HepG2 (cell line): Measurements from ENCODE around the gene PIGR. TPM values are rescaled to one million over a fixed set of nuclear protein-coding genes. Genes with fewer than 3 reads are reported as not detected.

Experiments used
- ATAC-seq: fragments of 200-7000 bp; cut with Tn5 transposase; 3 replicates; pipeline ENCODE4 v1.9.1; 2020; ENCODE audit warnings: mild to moderate bottlenecking, moderate library complexity
- BruUV-seq: library from RNA; stranded (reverse); fragments of 400-500 nt; replicated peaks from 2 replicates; lab custom pipeline; 2021; lab: Mats Ljungman, UMichigan
- CTCF ChIA-PET: fragments of 300-600 bp; formaldehyde crosslinking; extraction: SDS; loops from one replicate; lab custom pipeline; 2021; ENCODE audit warnings: low total read pairs, inconsistent platforms, low intra/inter-chr PET ratio; lab: Yijun Ruan, JAX
- POLR2A ChIA-PET: fragments of 350-600 bp; sonication (Branson Sonifier 250); formaldehyde crosslinking; loops from one replicate; lab custom pipeline; 2020; ENCODE audit warnings: antibody characterized with exemption, inconsistent platforms; lab: Yijun Ruan, JAX
- DNase-seq: peaks from one replicate; pipeline ENCODE4 v3.0.0-alpha.2; 2015; ENCODE audit warnings: low spot score
- FAIRE-seq: peaks from 3 replicates; lab custom pipeline; 2011; peaks lifted over from hg19 to GRCh38; lab: Jason Lieb, UNC
- H2AFZ ChIP-seq: one replicate; pipeline ENCODE4 v1.6.1; 2011; ENCODE audit warnings: low read length, inconsistent platforms
- H3K27ac ChIP-seq: fragments of 300-600 bp; 3 replicates; pipeline ENCODE4 v1.8.0; 2011; ENCODE audit warnings: mixed run types, mild to moderate bottlenecking, mixed read lengths, low read length, inconsistent platforms; ENCODE audit not compliant: insufficient read depth; ENCODE audit errors: extremely low read length
- H3K27me3 ChIP-seq, 2 experiments: fragments of 200-600 bp in 1 of 2; 2 replicates in 1 of 2; 3 replicates in 1 of 2; pipeline versions ENCODE4 v1.6.0 to v1.8.0; 2011; ENCODE audit warnings: low read length in 2 of 2, mild to moderate bottlenecking in 2 of 2, moderate library complexity in 2 of 2, inconsistent platforms in 1 of 2; ENCODE audit not compliant: insufficient read depth in 2 of 2, control insufficient read depth in 1 of 2
- H3K36me3 ChIP-seq, 2 experiments: fragments of 200-600 bp in 1 of 2; replicated peaks in 1 of 2; 2 replicates in 1 of 2; 3 replicates in 1 of 2; pipeline versions ENCODE4 v1.5.1 to v1.8.0; 2011; ENCODE audit warnings: low read length in 2 of 2, inconsistent platforms in 1 of 2; ENCODE audit not compliant: insufficient read depth in 2 of 2, control insufficient read depth in 1 of 2
- H3K4me1 ChIP-seq: 2 replicates; pipeline ENCODE4 v1.5.1; 2012; ENCODE audit warnings: low read length, inconsistent platforms; ENCODE audit not compliant: insufficient read depth
- H3K4me2 ChIP-seq: 2 replicates; pipeline ENCODE4 v1.6.0; 2011; ENCODE audit warnings: low read depth, low read length, inconsistent platforms
- H3K4me3 ChIP-seq, 3 experiments: fragments of 200-600 bp in 1 of 3; sonication (generic), shearing (Covaris generic) in 1 of 3; replicated peaks in 1 of 3; 2 replicates each; pipeline ENCODE4 v1.5.1; 2011 to 2016; ENCODE audit warnings: low read length in 3 of 3, inconsistent platforms in 2 of 3, low read depth in 2 of 3, mild to moderate bottlenecking in 2 of 3, control low read depth in 1 of 3, mixed read lengths in 1 of 3; ENCODE audit not compliant: insufficient read depth in 1 of 3
- H3K79me2 ChIP-seq: one replicate; pipeline ENCODE4 v1.6.1; 2011; ENCODE audit warnings: low read length, inconsistent platforms; ENCODE audit not compliant: insufficient read depth
- H3K9ac ChIP-seq: 2 replicates; pipeline ENCODE4 v1.6.0; 2011; ENCODE audit warnings: mild to moderate bottlenecking, low read depth, low read length, inconsistent platforms; ENCODE audit not compliant: insufficient read depth
- H3K9me3 ChIP-seq: 2 replicates; pipeline ENCODE4 v1.5.1; 2012; ENCODE audit warnings: mild to moderate bottlenecking, low read length
- H4K20me1 ChIP-seq: 2 replicates; pipeline ENCODE4 v1.6.0; 2011; ENCODE audit warnings: inconsistent platforms, mild to moderate bottlenecking, low read length, moderate library complexity; ENCODE audit not compliant: insufficient read depth
- ETV5 ChIP-seq: IDR thresholded peaks from 2 replicates; pipeline ENCODE4 v1.6.1; 2018; ENCODE audit warnings: missing biosample characterization, missing genetic modification reagents, inconsistent platforms, borderline replicate concordance
- FOXA3 ChIP-seq: IDR thresholded peaks from 2 replicates; pipeline ENCODE4 v1.6.1; 2016; ENCODE audit warnings: missing genetic modification reagents, missing compliant biosample characterization
- GABPA ChIP-seq, 2 experiments: IDR thresholded peaks; 2 replicates each; pipeline ENCODE4 v1.6.1; 2011 to 2016; ENCODE audit warnings: low read depth in 2 of 2, low read length in 1 of 2, missing biosample characterization in 1 of 2, missing genetic modification characterization in 1 of 2
- GATAD2A ChIP-seq: IDR thresholded peaks from 2 replicates; pipeline ENCODE4 v1.6.1; 2016
- HNF4A ChIP-seq: sonication (generic); formaldehyde crosslinking; IDR thresholded peaks from 2 replicates; pipeline ENCODE4 v1.4.0; 2020; ENCODE audit warnings: missing genetic modification reagents
- KLF12 ChIP-seq: sonication (generic); formaldehyde crosslinking; IDR thresholded peaks from 2 replicates; pipeline ENCODE4 v1.4.0; 2020; ENCODE audit warnings: missing genetic modification reagents, borderline replicate concordance
- NR1H2 ChIP-seq: sonication (generic); formaldehyde crosslinking; IDR thresholded peaks from 2 replicates; pipeline ENCODE4 v1.8.1; 2022; ENCODE audit warnings: low read depth, missing genetic modification reagents, borderline replicate concordance
- SOX5 ChIP-seq: IDR thresholded peaks from 2 replicates; pipeline ENCODE4 v1.6.1; 2016; ENCODE audit warnings: borderline replicate concordance
- TOPORS ChIP-seq: sonication (generic); formaldehyde crosslinking; IDR thresholded peaks from 2 replicates; pipeline ENCODE4 v1.8.0; 2023; ENCODE audit warnings: mild to moderate bottlenecking, missing genetic modification reagents
- ZNF616 ChIP-seq: sonication (generic); formaldehyde crosslinking; IDR thresholded peaks from 2 replicates; pipeline ENCODE4 v1.5.0; 2020; ENCODE audit warnings: low read depth, mild to moderate bottlenecking, missing genetic modification reagents
- ZNF644 ChIP-seq: IDR thresholded peaks from 2 replicates; pipeline ENCODE4 v1.6.1; 2016; ENCODE audit warnings: low read depth
- ZNF660 ChIP-seq: sonication (generic); formaldehyde crosslinking; IDR thresholded peaks from 2 replicates; pipeline ENCODE4 v1.5.1; 2020; ENCODE audit warnings: mild to moderate bottlenecking, low read depth, missing genetic modification reagents, borderline replicate concordance
- ZNF768 ChIP-seq: sonication (generic); formaldehyde crosslinking; IDR thresholded peaks from 2 replicates; pipeline ENCODE4 v1.4.0; 2020; ENCODE audit warnings: missing genetic modification reagents
- WGBS: methylation state at CpG from one replicate; pipeline ENCODE4 v1.1.6; 2017; ENCODE audit warnings: low lambda C conversion rate; 5-methylcytosine and 5-hydroxymethylcytosine counted together
- in situ Hi-C: cut with HindIII; loops from 2 replicates; pipeline ENCODE4 v1.10.0; 2017; ENCODE audit warnings: low pct_unique_long_range_greater_than_20kb; ENCODE audit not compliant: extremely low pct_ligation_motif_present
- intact Hi-C: fragments of 100-400 bp; cut with micrococcal nuclease; formaldehyde crosslinking; loops from one replicate; pipeline ENCODE4 v1.10.0; 2022; ENCODE audit not compliant: unreplicated experiment
- polyA plus RNA-seq, 8 experiments: library from polyadenylated mRNA; depleted of rRNA in 3 of 8; stranded (reverse) in 7 of 8; unstranded in 1 of 8; fragments of >200 nt; fragmentation: Illumina TruSeq in 4 of 8; extraction: Trizol in 4 of 8; gene quantifications; 2 replicates each; pipeline versions ENCODE4 v1.2.1 to v1.2.3, GENCODE V29; 2011 to 2016; ENCODE audit warnings: low read depth in 4 of 8, missing spikeins in 1 of 8, mixed read lengths in 1 of 8; ENCODE audit not compliant: insufficient read depth in 1 of 8
- total RNA-seq, 5 experiments: library from RNA; depleted of rRNA; stranded (reverse); fragments of >200 nt; fragmentation: Illumina TruSeq; extraction: Trizol; gene quantifications; 2 replicates each; pipeline ENCODE4 v1.2.3, GENCODE V29; 2016; ENCODE audit warnings: low read depth in 1 of 5
- TF ChIP-seq, protein P1 (sequence below): sonication (generic); formaldehyde crosslinking; IDR thresholded peaks from 2 replicates; pipeline ENCODE4 v1.5.0; 2020; ENCODE audit warnings: missing genetic modification reagents
- TF ChIP-seq, protein P2 (sequence below): sonication (generic); formaldehyde crosslinking; IDR thresholded peaks from 2 replicates; pipeline ENCODE4 v1.4.0; 2020; ENCODE audit warnings: missing genetic modification reagents, borderline replicate concordance

The PIGR gene
- total and polyA plus RNA-seq, 2 of the 13 experiments (the other 11 are each of a cell fraction or from before 2014, with no cell fraction given): not detected

GRCh38 chr1:206922524-206922923, 23.7 kb downstream of the PIGR start:
- WGBS: 0% methylated on average over 1 of the region's 1 CpG
- H3K79me2 ChIP-seq: no peaks in the 10 kb centered on the region
- intact Hi-C loops: no loop called here
- ChIA-PET POLR2A (no interaction called here), CTCF (no interaction called here)
- no peak overlapping the region for H3K4me3 ChIP-seq
- no TSS peak for BruUV-seq
- peak overlapping the region; percentile 70 for H3K4me2 ChIP-seq
- in situ Hi-C loops: loop anchor here (25.0 kb wide), 1 partner anchor 285 kb away; the partner anchor contains the start of gene DYRK3
- H2AFZ ChIP-seq: no peak overlapping the region
- H3K27ac ChIP-seq: no peak overlapping the region
- no peaks in the 10 kb centered on the region for H3K36me3 ChIP-seq
- DNase-seq: no peak
- no peak for ATAC-seq
- no peaks in the 10 kb centered on the region for H3K9me3 ChIP-seq
- H4K20me1 ChIP-seq: no peaks in the 10 kb centered on the region
- no peak for TF ChIP-seq TOPORS
- TF ChIP-seq NR1H2 (CRISPR knock-in tag): no peak
- TF ChIP-seq ZNF616 (CRISPR knock-in tag): no peak
- no peak for TF ChIP-seq ZNF660 (CRISPR knock-in tag)
- TF ChIP-seq ZNF768 (CRISPR knock-in tag): no peak
- peaks cover 0 to 1% of the 10 kb centered on the region in 2 experiments; a peak in 1 of 5 replicates for H3K27me3 ChIP-seq
- H3K9ac ChIP-seq: no peak overlapping the region
- H3K4me1 ChIP-seq: peaks cover 34% of the 10 kb centered on the region
- FAIRE-seq: no peak

DNA sequence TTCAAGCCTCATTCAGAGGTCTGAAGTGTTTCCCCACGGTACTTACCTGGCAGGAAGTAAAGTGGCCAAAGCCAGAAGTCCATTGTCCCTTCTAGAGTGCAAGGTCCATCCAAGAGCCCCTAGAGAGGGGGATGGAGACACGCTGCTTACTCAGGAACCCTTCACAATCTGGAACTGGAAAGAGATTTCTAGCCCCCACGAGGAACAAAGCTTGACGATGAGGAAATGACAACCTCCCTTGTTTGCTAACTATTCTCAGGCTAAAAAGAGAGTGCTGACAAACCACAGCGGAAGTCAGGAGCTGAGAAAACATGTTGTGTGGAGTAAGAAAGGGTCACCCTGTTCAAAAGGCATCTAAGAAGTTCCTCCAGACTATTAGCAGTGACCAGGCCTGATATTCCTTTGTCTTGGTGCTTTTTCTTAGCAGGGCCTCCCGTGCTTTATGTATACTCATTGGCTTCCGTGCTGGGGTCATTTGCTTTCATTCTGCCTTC, 24.4 kb downstream of the PIGR start, which contains the start of gene FCMR:
TSS of gene FCMR (minus strand) at position 170 of the 494 bp plus-strand sequence. CDS start at position 83, 87 bp downstream.
- H3K9ac ChIP-seq: peak within 1 kb of the TSS; percentile 4; the same call in 1 of the 2 replicates
- no peak for FAIRE-seq
- TF ChIP-seq KLF12 (CRISPR knock-in tag) (no peak), ZNF644 (peak; percentile 64; the same call in 1 of the 2 replicates), FOXA3 (CRISPR knock-in tag) (0 out of 2 replicates have a peak, but pooled peaks have one; percentile 10), HNF4A (CRISPR knock-in tag) (peak; percentile 60), GABPA (IDR thresholded peaks at IDR 0.05; ENCODE audit: low read depth, low read length) (no peak), GABPA (CRISPR knock-in tag; IDR thresholded peaks at IDR 0.05; ENCODE audit: low read depth) (peak; percentile 15; the same call in 1 of the 2 replicates), GATAD2A (CRISPR knock-in tag) (peak; percentile 22; the same call in 1 of the 2 replicates), ETV5 (CRISPR knock-in tag) (peak; percentile 42; the same call in 1 of the 2 replicates), SOX5 (CRISPR knock-in tag) (peak; percentile 19; the same call in 1 of the 2 replicates)
- TF ChIP-seq, protein P1, sequence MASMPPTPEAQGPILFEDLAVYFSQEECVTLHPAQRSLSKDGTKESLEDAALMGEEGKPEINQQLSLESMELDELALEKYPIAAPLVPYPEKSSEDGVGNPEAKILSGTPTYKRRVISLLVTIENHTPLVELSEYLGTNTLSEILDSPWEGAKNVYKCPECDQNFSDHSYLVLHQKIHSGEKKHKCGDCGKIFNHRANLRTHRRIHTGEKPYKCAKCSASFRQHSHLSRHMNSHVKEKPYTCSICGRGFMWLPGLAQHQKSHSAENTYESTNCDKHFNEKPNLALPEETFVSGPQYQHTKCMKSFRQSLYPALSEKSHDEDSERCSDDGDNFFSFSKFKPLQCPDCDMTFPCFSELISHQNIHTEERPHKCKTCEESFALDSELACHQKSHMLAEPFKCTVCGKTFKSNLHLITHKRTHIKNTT (CRISPR knock-in tag): no peak
- TF ChIP-seq, protein P2, sequence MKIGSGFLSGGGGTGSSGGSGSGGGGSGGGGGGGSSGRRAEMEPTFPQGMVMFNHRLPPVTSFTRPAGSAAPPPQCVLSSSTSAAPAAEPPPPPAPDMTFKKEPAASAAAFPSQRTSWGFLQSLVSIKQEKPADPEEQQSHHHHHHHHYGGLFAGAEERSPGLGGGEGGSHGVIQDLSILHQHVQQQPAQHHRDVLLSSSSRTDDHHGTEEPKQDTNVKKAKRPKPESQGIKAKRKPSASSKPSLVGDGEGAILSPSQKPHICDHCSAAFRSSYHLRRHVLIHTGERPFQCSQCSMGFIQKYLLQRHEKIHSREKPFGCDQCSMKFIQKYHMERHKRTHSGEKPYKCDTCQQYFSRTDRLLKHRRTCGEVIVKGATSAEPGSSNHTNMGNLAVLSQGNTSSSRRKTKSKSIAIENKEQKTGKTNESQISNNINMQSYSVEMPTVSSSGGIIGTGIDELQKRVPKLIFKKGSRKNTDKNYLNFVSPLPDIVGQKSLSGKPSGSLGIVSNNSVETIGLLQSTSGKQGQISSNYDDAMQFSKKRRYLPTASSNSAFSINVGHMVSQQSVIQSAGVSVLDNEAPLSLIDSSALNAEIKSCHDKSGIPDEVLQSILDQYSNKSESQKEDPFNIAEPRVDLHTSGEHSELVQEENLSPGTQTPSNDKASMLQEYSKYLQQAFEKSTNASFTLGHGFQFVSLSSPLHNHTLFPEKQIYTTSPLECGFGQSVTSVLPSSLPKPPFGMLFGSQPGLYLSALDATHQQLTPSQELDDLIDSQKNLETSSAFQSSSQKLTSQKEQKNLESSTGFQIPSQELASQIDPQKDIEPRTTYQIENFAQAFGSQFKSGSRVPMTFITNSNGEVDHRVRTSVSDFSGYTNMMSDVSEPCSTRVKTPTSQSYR (CRISPR knock-in tag): peak; percentile 18; the same call in 1 of the 2 replicates

More for the DNA sequence above, 24.4 kb downstream of the PIGR start, which contains the start of gene FCMR:
- POLR2A ChIA-PET: no interaction called here
- BruUV-seq: no TSS peak
- no peaks in the 10 kb centered on the region for H3K9me3 ChIP-seq
- peak; percentile 20 for DNase-seq
- H3K79me2 ChIP-seq: no peaks in the 10 kb centered on the region
- no peaks in the 10 kb centered on the region for H4K20me1 ChIP-seq
- peak within 1 kb of the TSS; percentile 70 for H3K4me2 ChIP-seq
- H2AFZ ChIP-seq: no peak within 1 kb of the TSS
- H3K27ac ChIP-seq: no peak within 1 kb of the TSS
- peaks cover 28% of the 10 kb centered on the region for H3K4me1 ChIP-seq
- CTCF ChIA-PET: no interaction called here
- intact Hi-C loops: no loop called here
- peak within 1 kb of the TSS in 1 of 3 experiments; percentile 11; a peak in 2 of 6 replicates for H3K4me3 ChIP-seq
- peaks cover 0 to 1% of the 10 kb centered on the region in 2 experiments; a peak in 2 of 5 replicates for H3K27me3 ChIP-seq
- in situ Hi-C loops: loop anchor here (25.0 kb wide), 1 partner anchor 285 kb away; the partner anchor contains the start of gene DYRK3
- 1% methylated on average over 6 of the region's 7 CpGs for WGBS
- H3K36me3 ChIP-seq: no peaks in the 10 kb centered on the region
- ATAC-seq: no peak; the same call in 2 of the 3 replicates
